ENCODE results near the gene DEFB113.

DEFB113 gene, protein sequence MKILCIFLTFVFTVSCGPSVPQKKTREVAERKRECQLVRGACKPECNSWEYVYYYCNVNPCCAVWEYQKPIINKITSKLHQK

DNA sequence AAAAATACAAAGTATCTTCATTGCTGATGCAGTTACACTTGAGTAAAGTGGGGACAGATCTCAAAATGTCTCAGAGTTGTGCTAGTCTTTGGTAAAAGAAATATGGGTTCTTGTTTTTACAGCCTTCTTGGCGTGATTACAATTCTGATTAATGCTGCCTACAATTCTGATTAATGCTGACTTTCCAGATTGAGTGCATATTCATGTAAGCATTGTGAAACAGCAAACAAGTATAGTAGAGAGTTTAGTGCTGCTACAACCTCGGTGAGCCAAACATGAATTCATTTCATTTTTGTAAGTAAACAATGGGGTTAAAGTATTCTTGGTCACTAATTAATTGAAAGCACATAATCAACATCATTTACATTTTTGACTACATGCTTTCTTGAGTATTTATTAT, at the start of gene DEFB113:
TSS of gene DEFB113 (minus strand) at position 21 of the 400 bp plus-strand sequence. CDS start at position 21, 0 bp downstream.
- H3K4me3 Mint-ChIP-seq = no peak within 1 kb of the TSS
- DNase-seq (no peak), ATAC-seq (no peak)
- no peaks in the 10 kb centered on the region for H3K4me1 Mint-ChIP-seq
- no peaks in the 10 kb centered on the region for H3K36me3 Mint-ChIP-seq (ENCODE audit: low read depth)
- H3K27me3 Mint-ChIP-seq = no peaks in the 10 kb centered on the region
- no peak within 1 kb of the TSS for H3K27ac Mint-ChIP-seq
- peaks cover 4% of the 10 kb centered on the region for H3K9me3 Mint-ChIP-seq

DNA sequence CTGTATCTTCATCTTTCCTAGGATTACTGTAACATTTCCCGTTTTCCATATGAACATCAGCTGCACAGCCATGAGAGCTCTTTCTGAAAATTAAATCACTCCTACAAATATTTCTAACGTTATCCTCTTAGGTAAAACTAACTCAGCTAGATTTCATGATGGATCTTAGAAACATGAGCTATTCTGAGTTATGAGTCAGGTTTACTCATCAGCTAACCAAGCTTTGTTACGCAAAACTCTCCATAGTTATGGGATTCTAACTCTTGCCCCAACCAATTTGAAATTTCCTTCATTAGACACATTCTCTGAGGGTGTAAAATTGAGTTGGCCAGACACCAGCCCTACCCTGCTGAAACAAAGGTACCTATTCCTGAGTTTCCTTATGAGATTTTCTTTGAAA, 38.4 kb upstream of the DEFB113 start:
- Mint-ChIP-seq H3K27me3 (no peaks in the 10 kb centered on the region), H3K36me3 (ENCODE audit: low read depth) (no peaks in the 10 kb centered on the region)
- no peak for ATAC-seq

GRCh38 chr6:50003139-50003538, 33.7 kb upstream of the DEFB113 start:
- no peak overlapping the region for H3K4me3 Mint-ChIP-seq
- H3K36me3 Mint-ChIP-seq (ENCODE audit: low read depth) = no peaks in the 10 kb centered on the region
- no peak overlapping the region for H3K27ac Mint-ChIP-seq
- H3K9me3 Mint-ChIP-seq = no peaks in the 10 kb centered on the region
- DNase-seq (no peak), ATAC-seq (no peak)
- H3K27me3 Mint-ChIP-seq = no peaks in the 10 kb centered on the region
- no peaks in the 10 kb centered on the region for H3K4me1 Mint-ChIP-seq

More for the DNA sequence above, 38.4 kb upstream of the DEFB113 start:
- no peaks in the 10 kb centered on the region for H3K4me1 Mint-ChIP-seq
- H3K4me3 Mint-ChIP-seq = no peak overlapping the region
- H3K27ac Mint-ChIP-seq = no peak overlapping the region
- no peak for DNase-seq
- H3K9me3 Mint-ChIP-seq = no peaks in the 10 kb centered on the region

GRCh38 chr6:49995278-49995677, 25.9 kb upstream of the DEFB113 start:
- Mint-ChIP-seq H3K9me3 (peaks cover 3% of the 10 kb centered on the region), H3K4me1 (no peaks in the 10 kb centered on the region), H3K4me3 (no peak overlapping the region), H3K27me3 (no peaks in the 10 kb centered on the region), H3K36me3 (ENCODE audit: low read depth) (no peaks in the 10 kb centered on the region), H3K27ac (no peak overlapping the region)
- ATAC-seq = no peak
- no peak for DNase-seq

DNA sequence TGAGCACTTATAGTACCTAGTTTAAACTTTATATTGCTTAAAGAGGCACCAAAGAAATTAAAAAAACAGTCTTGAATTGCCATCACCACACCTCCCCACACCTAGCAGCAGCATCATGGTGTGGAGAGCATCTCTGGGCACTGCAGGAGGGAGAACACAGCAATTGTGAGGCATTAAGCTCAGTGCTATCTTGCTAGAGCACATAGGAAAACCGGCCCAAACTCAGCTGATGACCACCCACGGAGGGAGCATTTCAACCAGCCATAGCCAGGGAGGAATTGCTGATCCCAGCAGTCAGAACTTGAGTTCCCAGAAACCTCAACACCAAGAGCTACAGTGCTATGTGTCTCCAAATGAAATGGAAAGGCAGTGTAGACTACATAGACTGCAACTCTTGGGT, 19.5 kb upstream of the DEFB113 start:
- Mint-ChIP-seq H3K36me3 (ENCODE audit: low read depth) (no peaks in the 10 kb centered on the region), H3K4me3 (no peak overlapping the region), H3K4me1 (no peaks in the 10 kb centered on the region), H3K27me3 (no peaks in the 10 kb centered on the region), H3K27ac (no peak overlapping the region), H3K9me3 (no peaks in the 10 kb centered on the region)
- DNase-seq (no peak), ATAC-seq (no peak)

- no peaks in the 10 kb centered on the region for H3K36me3 Mint-ChIP-seq (ENCODE audit: low read depth)
- no peak overlapping the region for H3K4me3 Mint-ChIP-seq
- no peaks in the 10 kb centered on the region for H3K4me1 Mint-ChIP-seq
- no peak for DNase-seq
- H3K27ac Mint-ChIP-seq = no peak overlapping the region
- H3K27me3 Mint-ChIP-seq = no peaks in the 10 kb centered on the region
- ATAC-seq = no peak
- H3K9me3 Mint-ChIP-seq = no peaks in the 10 kb centered on the region
Measured at GRCh38 chr6:49987749-49988148, 18.3 kb upstream of the DEFB113 start.

DNA sequence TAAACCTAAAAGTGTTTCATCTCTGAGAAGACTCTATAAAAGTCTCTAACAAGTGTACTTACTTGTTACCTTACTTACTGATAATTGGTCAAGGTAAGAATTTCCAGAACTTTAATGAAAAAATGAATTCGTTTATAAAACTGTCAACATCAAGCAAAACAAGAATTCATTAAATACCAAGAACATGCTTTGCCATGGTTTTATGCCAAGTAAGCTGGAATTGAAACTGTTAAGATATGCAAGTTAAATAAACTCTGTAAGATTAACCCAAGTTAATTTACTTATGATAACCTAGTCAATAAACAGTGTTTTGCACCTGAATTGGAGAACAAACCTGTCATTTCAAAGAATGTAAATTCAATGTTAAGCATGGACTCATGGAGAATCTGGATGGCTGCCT, 17.1 kb upstream of the DEFB113 start:
- no peaks in the 10 kb centered on the region for H3K36me3 Mint-ChIP-seq (ENCODE audit: low read depth)
- no peaks in the 10 kb centered on the region for H3K27me3 Mint-ChIP-seq
- DNase-seq (no peak), ATAC-seq (no peak)
- no peak overlapping the region for H3K27ac Mint-ChIP-seq
- no peak overlapping the region for H3K4me3 Mint-ChIP-seq
- no peaks in the 10 kb centered on the region for H3K4me1 Mint-ChIP-seq
- no peaks in the 10 kb centered on the region for H3K9me3 Mint-ChIP-seq

GRCh38 chr6:49982046-49982445, 12.6 kb upstream of the DEFB113 start:
- peaks cover 4% of the 10 kb centered on the region for H3K9me3 Mint-ChIP-seq
- DNase-seq (no peak), ATAC-seq (no peak)
- H3K27ac Mint-ChIP-seq = no peak overlapping the region
- H3K4me1 Mint-ChIP-seq = peaks cover 2% of the 10 kb centered on the region
- no peak overlapping the region for H3K4me3 Mint-ChIP-seq
- no peaks in the 10 kb centered on the region for H3K36me3 Mint-ChIP-seq (ENCODE audit: low read depth)
- no peaks in the 10 kb centered on the region for H3K27me3 Mint-ChIP-seq

- Mint-ChIP-seq H3K4me1 (peaks cover 2% of the 10 kb centered on the region), H3K27ac (no peak overlapping the region), H3K4me3 (no peak overlapping the region), H3K36me3 (ENCODE audit: low read depth) (no peaks in the 10 kb centered on the region), H3K27me3 (no peaks in the 10 kb centered on the region), H3K9me3 (peaks cover 4% of the 10 kb centered on the region)
- no peak for DNase-seq
- ATAC-seq = no peak
Measured at GRCh38 chr6:49980898-49981297, 11.5 kb upstream of the DEFB113 start.

- no peaks in the 10 kb centered on the region for H3K36me3 Mint-ChIP-seq (ENCODE audit: low read depth)
- peaks cover 4% of the 10 kb centered on the region for H3K9me3 Mint-ChIP-seq
- H3K4me3 Mint-ChIP-seq = no peak overlapping the region
- DNase-seq (no peak), ATAC-seq (no peak)
- peaks cover 2% of the 10 kb centered on the region for H3K4me1 Mint-ChIP-seq
- H3K27me3 Mint-ChIP-seq = no peaks in the 10 kb centered on the region
- H3K27ac Mint-ChIP-seq = no peak overlapping the region
Measured at GRCh38 chr6:49979584-49979983, 10.2 kb upstream of the DEFB113 start.

DNA sequence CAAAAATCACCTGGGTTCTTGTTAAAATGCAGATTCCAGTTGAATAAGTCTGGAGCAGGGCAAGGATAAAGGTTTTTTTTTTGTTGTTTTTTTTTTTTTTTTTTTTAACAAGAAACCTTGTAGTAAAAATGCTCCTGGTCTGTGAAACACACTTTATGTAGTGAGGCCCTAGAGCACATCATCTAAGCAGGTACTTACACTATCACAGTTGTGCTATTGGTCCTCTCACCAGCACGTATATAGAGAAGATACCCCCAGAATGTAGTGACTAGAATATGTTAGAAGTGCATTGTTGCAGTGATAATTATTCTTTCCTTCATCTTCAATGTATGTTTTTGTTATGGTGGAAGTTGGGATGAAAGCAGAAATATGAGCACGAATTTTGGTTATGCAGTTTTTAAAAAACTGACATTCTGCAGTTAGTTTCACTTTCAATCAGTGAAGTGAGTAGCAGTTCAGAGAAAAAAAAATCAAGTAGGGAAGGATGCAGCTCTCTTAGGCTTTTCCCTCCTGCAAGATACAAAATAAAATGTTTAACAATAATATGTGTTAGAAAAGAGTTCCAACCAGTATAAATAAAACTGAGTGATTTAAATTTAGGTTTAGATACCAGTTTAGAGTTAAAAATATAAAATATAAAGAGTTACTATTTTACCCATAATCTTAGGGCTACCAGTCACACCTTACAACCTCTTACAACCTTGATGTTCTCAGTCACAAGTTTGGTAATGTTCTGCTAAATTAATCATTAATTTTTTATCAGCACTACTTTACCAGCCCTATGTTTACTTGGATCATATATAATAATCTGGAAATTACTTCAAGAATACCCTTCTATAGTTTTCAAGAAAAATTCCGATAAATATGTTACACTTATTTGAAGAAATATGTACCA, 9.2 kb upstream of the DEFB113 start:
- H3K9me3 Mint-ChIP-seq = peaks cover 4% of the 10 kb centered on the region
- ATAC-seq = no peak
- DNase-seq = no peak
- peaks cover 2% of the 10 kb centered on the region for H3K4me1 Mint-ChIP-seq
- no peaks in the 10 kb centered on the region for H3K27me3 Mint-ChIP-seq
- H3K4me3 Mint-ChIP-seq = no peak overlapping the region
- no peaks in the 10 kb centered on the region for H3K36me3 Mint-ChIP-seq (ENCODE audit: low read depth)
- H3K27ac Mint-ChIP-seq = no peak overlapping the region

GRCh38 chr6:49966823-49967222, 2.6 kb downstream of the DEFB113 start:
- H3K9me3 Mint-ChIP-seq = peaks cover 4% of the 10 kb centered on the region
- H3K36me3 Mint-ChIP-seq (ENCODE audit: low read depth) = no peaks in the 10 kb centered on the region
- H3K27me3 Mint-ChIP-seq = no peaks in the 10 kb centered on the region
- DNase-seq = no peak
- ATAC-seq = no peak
- H3K4me1 Mint-ChIP-seq = no peaks in the 10 kb centered on the region
- no peak overlapping the region for H3K4me3 Mint-ChIP-seq
- H3K27ac Mint-ChIP-seq = no peak overlapping the region

DNA sequence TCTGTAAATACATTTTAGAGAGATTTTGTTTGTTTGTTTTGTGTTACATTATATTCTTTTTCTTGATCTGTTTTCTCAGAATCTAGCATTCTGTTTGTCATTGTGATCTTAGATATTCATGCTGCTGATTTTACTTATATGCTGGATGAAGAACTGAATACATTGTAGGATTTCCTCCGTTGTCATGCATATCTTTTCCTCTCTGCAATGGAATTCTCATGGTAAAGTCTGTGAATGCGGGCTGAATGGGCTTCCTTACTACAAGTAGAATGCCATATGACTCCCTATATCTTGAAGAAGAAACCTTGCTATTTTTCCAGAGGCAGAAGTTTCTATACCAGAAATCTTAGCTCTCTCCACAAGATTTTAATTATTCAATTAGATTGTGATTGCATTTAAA, 3.1 kb downstream of the DEFB113 start:
- H3K36me3 Mint-ChIP-seq (ENCODE audit: low read depth) = no peaks in the 10 kb centered on the region
- no peak overlapping the region for H3K27ac Mint-ChIP-seq
- ATAC-seq (no peak), DNase-seq (no peak)
- H3K4me3 Mint-ChIP-seq = no peak overlapping the region
- H3K27me3 Mint-ChIP-seq = no peaks in the 10 kb centered on the region
- peaks cover 4% of the 10 kb centered on the region for H3K9me3 Mint-ChIP-seq
- no peaks in the 10 kb centered on the region for H3K4me1 Mint-ChIP-seq

- Mint-ChIP-seq H3K27me3 (no peaks in the 10 kb centered on the region), H3K36me3 (ENCODE audit: low read depth) (no peaks in the 10 kb centered on the region), H3K4me3 (no peak within 1 kb of the TSS), H3K4me1 (no peaks in the 10 kb centered on the region), H3K27ac (no peak within 1 kb of the TSS), H3K9me3 (peaks cover 4% of the 10 kb centered on the region)
- DNase-seq (no peak), ATAC-seq (no peak)
Measured at GRCh38 chr6:49964064-49964463, 5.4 kb downstream of the DEFB113 start, which contains the start of gene DEFB114. Gene DEFB114 (minus strand): TSS chr6:49964164. CDS start chr6:49964105, 59 bp downstream.

GRCh38 chr6:49958180-49958579, 11.2 kb downstream of the DEFB113 start:
- Mint-ChIP-seq H3K27me3 (no peaks in the 10 kb centered on the region), H3K27ac (no peak overlapping the region), H3K9me3 (no peaks in the 10 kb centered on the region), H3K4me3 (no peak overlapping the region), H3K4me1 (no peaks in the 10 kb centered on the region), H3K36me3 (ENCODE audit: low read depth) (no peaks in the 10 kb centered on the region)
- no peak for DNase-seq
- ATAC-seq = no peak

Data from activated naive CD8-positive, alpha-beta T cell treated with anti-CD3 and anti-CD28 coated beads, Interleukin-2, amount 50 U/mL, for 24 hours (primary cell).